ENCODE measurements around the gene SUSD4.

SUSD4 gene

GRCh38 chr1:223271085-223271781, 92.7 kb downstream of the SUSD4 start:
- DNase-seq (ENCODE audit: low read depth in 2 of 2): no peak
- TF ChIP-seq CTCF (IDR thresholded peaks at IDR 0.05; ENCODE audit: low read depth, low read length): no peak

GRCh38 chr1:223270155-223270554, 93.8 kb downstream of the SUSD4 start:
- no peak overlapping the region for H3K4me3 ChIP-seq (replicated peaks in 1 of 2; ENCODE audit: low read depth in 2 of 2, low read length in 2 of 2)
- no peak for TF ChIP-seq CTCF (IDR thresholded peaks at IDR 0.05; ENCODE audit: low read depth, low read length)
- no peak for DNase-seq (ENCODE audit: low read depth in 2 of 2)

More at GRCh38 chr1:223271085-223271781, 92.7 kb downstream of the SUSD4 start:
- no peak overlapping the region for H3K4me3 ChIP-seq (replicated peaks in 1 of 2; ENCODE audit: low read depth in 2 of 2, low read length in 2 of 2)

- TF ChIP-seq CTCF (IDR thresholded peaks at IDR 0.05; ENCODE audit: low read depth, low read length): no peak
- DNase-seq (ENCODE audit: low read depth in 2 of 2): no peak
- H3K4me3 ChIP-seq (replicated peaks in 1 of 2; ENCODE audit: low read depth in 2 of 2, low read length in 2 of 2): no peak overlapping the region
These were observed 95.0 kb downstream of the SUSD4 start for GRCh38 chr1:223269006-223269405.

GRCh38 chr1:223266632-223267172, 97.3 kb downstream of the SUSD4 start:
- DNase-seq (ENCODE audit: low read depth in 2 of 2): no peak
- no peak for TF ChIP-seq CTCF (IDR thresholded peaks at IDR 0.05; ENCODE audit: low read depth, low read length)
- H3K4me3 ChIP-seq (replicated peaks in 1 of 2; ENCODE audit: low read depth in 2 of 2, low read length in 2 of 2): no peak overlapping the region

GRCh38 chr1:223264983-223265908, 98.7 kb downstream of the SUSD4 start:
- no peak for TF ChIP-seq CTCF (IDR thresholded peaks at IDR 0.05; ENCODE audit: low read depth, low read length)
- DNase-seq (ENCODE audit: low read depth in 2 of 2): no peak
- H3K4me3 ChIP-seq (replicated peaks in 1 of 2; ENCODE audit: low read depth in 2 of 2, low read length in 2 of 2): no peak overlapping the region

- no peak overlapping the region for H3K4me3 ChIP-seq (replicated peaks in 1 of 2; ENCODE audit: low read depth in 2 of 2, low read length in 2 of 2)
- no peak for TF ChIP-seq CTCF (IDR thresholded peaks at IDR 0.05; ENCODE audit: low read depth, low read length)
- DNase-seq (ENCODE audit: low read depth in 2 of 2): no peak
These were observed 99.4 kb downstream of the SUSD4 start for GRCh38 chr1:223264529-223264928.

All from cardiac fibroblast (primary cell).